Activated CD4-positive, alpha-beta T cell treated with anti-CD3 and anti-CD28 coated beads for 36 hours (primary cell): ENCODE data around the gene NPVF. TPM values are rescaled to one million over a fixed set of nuclear protein-coding genes. Genes with fewer than 3 reads are reported as not detected.

Source experiments
- total RNA-seq, 2 experiments: library from RNA; stranded (reverse); gene quantifications; one replicate each; pipeline ENCODE4 v1.2.3, GENCODE V29; 2021

Gene NPVF
- total RNA-seq, 2 experiments from 2014 or later: not detected

Other genes starting within 250 kb of the NPVF start
- gene OSBPL3, start 248.3 kb downstream of the NPVF start, total RNA-seq: 10 to 100 TPM; 34.7 to 38.2 TPM
- 100 to 1,000 TPM; 222 to 237 TPM for gene CYCS, start 103.2 kb downstream of the NPVF start, total RNA-seq